ENCODE data around the gene RAB23.

DNA sequence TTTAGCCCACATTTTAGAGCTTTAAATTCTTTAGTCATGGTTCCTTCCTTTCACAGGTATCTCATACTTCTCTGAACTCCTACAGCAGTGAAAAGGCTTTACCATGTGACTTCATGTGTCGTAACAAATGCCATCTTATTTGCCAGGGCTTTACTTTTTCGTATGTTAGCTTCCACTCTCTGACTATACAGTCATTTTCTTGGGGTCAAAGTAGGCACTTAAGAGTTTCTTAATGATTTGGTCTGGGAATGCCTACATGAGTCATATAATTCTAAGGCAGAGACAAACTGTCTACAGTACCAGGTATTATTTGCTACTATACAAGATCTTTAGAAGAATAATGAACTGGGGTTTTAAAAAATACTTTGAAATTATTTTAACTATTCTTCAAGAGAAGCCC is 15.0 kb downstream of the RAB23 start:
- TF ChIP-seq, protein P1, sequence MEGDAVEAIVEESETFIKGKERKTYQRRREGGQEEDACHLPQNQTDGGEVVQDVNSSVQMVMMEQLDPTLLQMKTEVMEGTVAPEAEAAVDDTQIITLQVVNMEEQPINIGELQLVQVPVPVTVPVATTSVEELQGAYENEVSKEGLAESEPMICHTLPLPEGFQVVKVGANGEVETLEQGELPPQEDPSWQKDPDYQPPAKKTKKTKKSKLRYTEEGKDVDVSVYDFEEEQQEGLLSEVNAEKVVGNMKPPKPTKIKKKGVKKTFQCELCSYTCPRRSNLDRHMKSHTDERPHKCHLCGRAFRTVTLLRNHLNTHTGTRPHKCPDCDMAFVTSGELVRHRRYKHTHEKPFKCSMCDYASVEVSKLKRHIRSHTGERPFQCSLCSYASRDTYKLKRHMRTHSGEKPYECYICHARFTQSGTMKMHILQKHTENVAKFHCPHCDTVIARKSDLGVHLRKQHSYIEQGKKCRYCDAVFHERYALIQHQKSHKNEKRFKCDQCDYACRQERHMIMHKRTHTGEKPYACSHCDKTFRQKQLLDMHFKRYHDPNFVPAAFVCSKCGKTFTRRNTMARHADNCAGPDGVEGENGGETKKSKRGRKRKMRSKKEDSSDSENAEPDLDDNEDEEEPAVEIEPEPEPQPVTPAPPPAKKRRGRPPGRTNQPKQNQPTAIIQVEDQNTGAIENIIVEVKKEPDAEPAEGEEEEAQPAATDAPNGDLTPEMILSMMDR (IDR thresholded peaks at IDR 0.05): no peak
- TF ChIP-seq POLR2A (IDR thresholded peaks at IDR 0.05; ENCODE audit: low read depth): no peak
- TF ChIP-seq EP300 (IDR thresholded peaks at IDR 0.05): no peak
